GM20000 (cell line): ENCODE results near the gene PRDM16.

Experiments used
- DNase-seq: peaks from one replicate; pipeline ENCODE4 v3.0.0; 2012; ENCODE audit warnings: low spot score
- TF ChIP-seq, protein P1 (sequence below): IDR thresholded peaks from 2 replicates; pipeline ENCODE4 v1.5.1; 2012; ENCODE audit warnings: mild to moderate bottlenecking, control low read depth; ENCODE audit errors: extremely low read depth, missing control alignments

The PRDM16 gene

DNA sequence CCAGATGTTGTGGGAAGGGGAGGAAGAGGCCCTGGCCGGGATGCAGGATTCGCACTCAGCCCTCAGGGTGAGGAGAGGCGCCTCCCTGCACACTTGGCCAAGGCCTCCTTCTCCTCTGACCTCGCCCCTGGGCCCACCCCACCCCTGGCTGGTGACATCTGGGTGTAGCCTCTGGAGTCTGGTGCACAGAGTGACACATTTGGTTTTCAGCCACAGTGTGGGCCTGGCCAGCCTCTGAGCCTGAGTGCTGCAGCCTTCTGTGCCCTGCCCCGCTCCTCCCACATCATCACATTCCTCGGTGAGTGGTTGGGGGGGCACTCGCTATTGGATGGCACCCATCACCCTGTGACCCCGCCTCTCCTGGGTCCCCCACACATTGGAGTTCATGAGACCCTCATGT lies 45.8 kb downstream of the PRDM16 start:
- TF ChIP-seq, protein P1, sequence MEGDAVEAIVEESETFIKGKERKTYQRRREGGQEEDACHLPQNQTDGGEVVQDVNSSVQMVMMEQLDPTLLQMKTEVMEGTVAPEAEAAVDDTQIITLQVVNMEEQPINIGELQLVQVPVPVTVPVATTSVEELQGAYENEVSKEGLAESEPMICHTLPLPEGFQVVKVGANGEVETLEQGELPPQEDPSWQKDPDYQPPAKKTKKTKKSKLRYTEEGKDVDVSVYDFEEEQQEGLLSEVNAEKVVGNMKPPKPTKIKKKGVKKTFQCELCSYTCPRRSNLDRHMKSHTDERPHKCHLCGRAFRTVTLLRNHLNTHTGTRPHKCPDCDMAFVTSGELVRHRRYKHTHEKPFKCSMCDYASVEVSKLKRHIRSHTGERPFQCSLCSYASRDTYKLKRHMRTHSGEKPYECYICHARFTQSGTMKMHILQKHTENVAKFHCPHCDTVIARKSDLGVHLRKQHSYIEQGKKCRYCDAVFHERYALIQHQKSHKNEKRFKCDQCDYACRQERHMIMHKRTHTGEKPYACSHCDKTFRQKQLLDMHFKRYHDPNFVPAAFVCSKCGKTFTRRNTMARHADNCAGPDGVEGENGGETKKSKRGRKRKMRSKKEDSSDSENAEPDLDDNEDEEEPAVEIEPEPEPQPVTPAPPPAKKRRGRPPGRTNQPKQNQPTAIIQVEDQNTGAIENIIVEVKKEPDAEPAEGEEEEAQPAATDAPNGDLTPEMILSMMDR, result no peak
- no peak for DNase-seq

DNA sequence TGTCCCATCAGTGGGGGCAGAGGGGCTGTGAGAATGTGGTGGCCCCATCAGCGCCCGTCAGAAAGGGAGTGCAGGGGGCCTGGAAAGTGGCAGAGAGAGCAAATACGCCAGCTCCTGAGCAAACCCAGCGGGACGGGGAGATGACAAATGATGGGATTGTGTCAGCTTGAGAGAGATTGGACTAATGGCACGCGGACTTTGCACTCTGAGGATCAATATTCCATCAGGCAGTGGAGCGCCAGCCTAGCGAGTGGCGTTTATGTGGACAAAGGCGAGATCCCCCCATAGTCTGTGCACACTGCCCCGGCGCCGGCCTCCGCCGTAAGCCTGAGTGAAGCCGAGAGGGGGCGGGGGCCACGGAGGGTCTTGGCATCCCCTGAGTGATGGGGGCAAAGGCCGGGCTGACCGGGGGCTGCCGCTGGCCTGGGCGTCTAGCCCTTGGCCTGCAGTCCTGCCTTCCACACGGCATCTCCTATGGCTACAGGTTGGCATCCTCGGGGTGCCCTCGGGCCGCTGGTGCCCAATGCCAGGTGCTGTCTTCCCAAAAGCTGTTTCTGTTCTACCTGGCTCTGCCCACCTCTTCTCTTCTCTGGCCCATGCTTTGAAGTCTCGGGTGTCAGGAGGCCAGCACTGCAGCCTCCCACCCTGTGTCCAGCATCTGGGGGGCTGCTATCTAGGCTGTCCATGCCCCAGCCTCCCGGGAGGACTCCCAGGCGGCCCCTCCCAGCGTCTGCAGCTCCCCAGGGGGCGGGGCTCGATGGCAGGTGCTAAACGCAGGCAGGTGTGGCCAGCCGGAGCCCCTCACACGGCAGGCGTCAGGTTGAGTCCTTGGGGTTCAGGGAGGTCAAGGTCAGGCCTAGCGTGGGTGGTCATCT lies 46.5 kb downstream of the PRDM16 start:
- no peak for DNase-seq
- TF ChIP-seq, protein P1, result no peak

DNA sequence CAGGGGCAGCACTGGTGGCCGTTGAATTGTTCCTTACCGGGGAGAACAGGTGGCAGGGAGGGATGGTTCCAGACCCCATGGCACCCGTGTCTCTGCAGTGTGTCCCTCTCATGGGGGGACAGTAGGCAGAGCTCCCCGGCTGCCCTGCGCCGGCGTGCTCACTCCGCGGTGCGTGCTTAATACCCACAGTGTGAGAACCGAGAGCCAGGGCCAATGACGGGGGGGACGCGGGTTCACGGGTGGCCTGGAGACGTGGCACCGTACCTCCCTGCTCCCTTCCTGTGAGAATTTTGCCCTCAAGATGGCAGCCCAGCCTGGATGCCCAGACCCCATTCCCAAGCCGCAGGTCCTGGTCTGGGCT lies 47.1 kb downstream of the PRDM16 start:
- TF ChIP-seq, protein P1, result no peak
- DNase-seq, result no peak

DNA sequence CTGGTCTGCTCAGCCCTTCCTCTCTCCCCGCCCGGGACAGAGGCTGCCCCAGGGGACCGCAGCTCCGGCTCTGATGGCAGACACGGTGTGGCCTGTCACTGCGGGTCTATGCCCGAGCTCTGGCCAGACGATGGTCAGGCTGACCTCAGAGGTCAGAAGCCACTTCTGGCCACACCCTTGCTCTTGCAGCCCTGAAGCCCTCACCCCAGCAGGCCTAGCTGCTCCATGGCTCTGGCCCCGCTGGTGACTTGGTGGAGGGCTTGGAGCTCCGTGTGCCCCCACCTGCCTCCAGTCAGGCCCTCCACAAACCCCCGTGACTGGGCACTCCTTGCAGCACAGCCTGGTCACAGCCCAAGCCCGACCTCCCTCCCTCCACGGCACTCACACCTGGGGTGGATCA lies 47.6 kb downstream of the PRDM16 start:
- no peak for DNase-seq
- TF ChIP-seq, protein P1, result no peak

DNA sequence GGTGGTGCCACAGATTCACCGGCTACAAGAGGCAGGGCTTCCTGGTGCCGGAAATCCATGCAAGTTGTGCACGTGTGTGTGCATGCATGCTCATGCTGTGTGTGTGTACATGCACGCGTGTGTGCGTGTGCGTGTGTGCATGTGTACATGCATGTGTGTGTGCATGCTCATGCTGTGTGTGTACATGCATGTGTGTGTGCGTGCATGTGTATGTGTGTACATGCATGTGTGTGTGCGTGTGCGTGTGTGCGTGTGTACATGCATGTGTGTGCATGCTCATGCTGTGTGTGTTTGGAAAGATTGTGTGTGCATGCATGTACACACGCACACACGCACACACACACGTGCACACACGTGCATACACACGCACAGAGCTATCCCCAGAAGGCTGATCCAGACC lies 48.9 kb downstream of the PRDM16 start:
- DNase-seq, result no peak
- TF ChIP-seq, protein P1, result no peak

DNA sequence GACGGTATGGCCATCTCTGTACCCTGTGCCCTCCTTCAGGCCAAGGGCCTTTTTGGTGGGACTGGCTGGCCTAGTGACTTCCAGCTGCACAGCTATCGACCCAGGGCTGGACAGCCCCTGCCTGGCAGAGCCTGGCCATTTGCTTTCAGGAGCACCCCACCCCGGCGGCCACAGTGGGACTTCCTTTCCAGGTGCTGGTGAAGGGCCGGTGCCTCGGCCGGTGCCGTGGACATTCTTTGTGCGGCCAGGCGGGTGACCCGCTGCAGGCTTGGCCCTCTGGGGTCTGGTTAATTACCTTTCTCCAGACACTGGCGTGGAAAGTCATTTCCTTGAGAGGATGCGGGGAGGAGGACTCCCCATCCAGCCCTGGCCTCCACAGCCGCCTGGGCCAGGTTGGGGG lies 50.1 kb downstream of the PRDM16 start:
- DNase-seq, result no peak
- TF ChIP-seq, protein P1, result no peak

DNA sequence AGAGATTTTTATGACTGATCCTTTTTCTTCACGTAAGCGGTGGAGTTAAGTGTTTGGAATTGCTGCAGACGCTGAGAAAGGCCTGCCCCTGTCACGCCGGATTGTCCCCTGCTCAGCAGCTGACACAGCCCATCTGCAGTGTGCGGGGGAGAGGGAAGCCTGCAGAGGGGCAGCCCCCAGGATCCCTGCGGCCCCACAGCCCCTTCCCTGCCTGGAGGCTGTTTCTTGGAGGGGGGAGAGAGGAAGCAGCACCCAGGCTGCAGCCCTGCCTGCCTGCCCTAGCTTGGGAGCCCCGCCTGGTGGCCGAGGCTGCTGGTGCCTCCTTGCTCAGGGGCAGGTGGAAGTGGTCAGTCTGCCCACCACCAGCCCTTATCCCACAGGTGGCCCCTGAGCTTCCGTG lies 50.7 kb downstream of the PRDM16 start:
- TF ChIP-seq, protein P1, result no peak
- no peak for DNase-seq
